HEK293 (cell line): ENCODE measurements around the gene SLFN5.

Experiments used
- CTCF ChIA-PET: fragments of 350-600 bp; formaldehyde crosslinking; extraction: SDS; loops from one replicate; lab custom pipeline; 2021; ENCODE audit warnings: antibody characterized with exemption; lab: Yijun Ruan, JAX
- POLR2A ChIA-PET: fragments of 300-600 bp; formaldehyde crosslinking; extraction: SDS; loops from one replicate; lab custom pipeline; 2020; ENCODE audit warnings: antibody characterized with exemption, inconsistent platforms; lab: Yijun Ruan, JAX
- H3K27ac ChIP-seq: fragments of 200-500 bp; sonication (Bioruptor generic); 2 replicates; pipeline ENCODE4 v1.5.1; 2014; ENCODE audit warnings: low read depth, low read length, control low read depth, inconsistent platforms; ENCODE audit errors: extremely low read depth
- H3K36me3 ChIP-seq, 2 experiments: fragments of 200-500 bp in 1 of 2; sonication (Bioruptor generic) in 1 of 2; 1 replicate in 1 of 2; 2 replicates in 1 of 2; pipeline ENCODE4 v1.5.1; 2014 to 2017; ENCODE audit warnings: inconsistent platforms in 2 of 2, low read length in 2 of 2; ENCODE audit not compliant: control insufficient read depth in 2 of 2, insufficient read depth in 1 of 2
- H3K4me1 ChIP-seq: fragments of 200-500 bp; sonication (Bioruptor generic); 2 replicates; pipeline ENCODE4 v1.5.1; 2014; ENCODE audit warnings: mild to moderate bottlenecking, low read length, inconsistent platforms; ENCODE audit not compliant: control insufficient read depth, insufficient read depth
- H3K4me3 ChIP-seq: 2 replicates; pipeline ENCODE4 v1.5.1; 2011; ENCODE audit warnings: low read depth, mild to moderate bottlenecking, control low read depth, low read length, moderate library complexity
- H3K9me3 ChIP-seq: fragments of 200-500 bp; sonication (Bioruptor generic); 2 replicates; pipeline ENCODE4 v1.5.1; 2014; ENCODE audit warnings: low read depth, low read length, inconsistent platforms; ENCODE audit not compliant: control insufficient read depth, insufficient read depth
- GLI4 ChIP-seq: fragments of 450-650 bp; formaldehyde crosslinking; IDR thresholded peaks from 2 replicates; pipeline ENCODE4 v1.5.1; 2016; ENCODE audit warnings: missing biosample characterization, missing genetic modification characterization
- GLIS2 ChIP-seq: fragments of 450-650 bp; formaldehyde crosslinking; IDR thresholded peaks from 2 replicates; pipeline ENCODE4 v1.5.1; 2016; ENCODE audit warnings: missing biosample characterization, missing genetic modification characterization
- KLF17 ChIP-seq: fragments of 450-650 bp; formaldehyde crosslinking; IDR thresholded peaks from 2 replicates; pipeline ENCODE4 v1.5.1; 2016; ENCODE audit warnings: missing biosample characterization, missing genetic modification characterization
- KLF9 ChIP-seq: fragments of 450-650 bp; formaldehyde crosslinking; IDR thresholded peaks from 2 replicates; pipeline ENCODE4 v1.5.1; 2016; ENCODE audit warnings: missing biosample characterization, missing genetic modification characterization, low read depth
- MEIS1 ChIP-seq: sonication (generic); formaldehyde crosslinking; IDR thresholded peaks from 2 replicates; pipeline ENCODE4 v1.8.1; 2022; ENCODE audit warnings: missing genetic modification reagents, mild to moderate bottlenecking, borderline replicate concordance
- TSHZ1 ChIP-seq: fragments of 450-650 bp; formaldehyde crosslinking; IDR thresholded peaks from 2 replicates; pipeline ENCODE4 v1.5.1; 2016; ENCODE audit warnings: missing biosample characterization, missing genetic modification characterization, borderline replicate concordance
- YY1 ChIP-seq: fragments of 450-650 bp; formaldehyde crosslinking; IDR thresholded peaks from 2 replicates; pipeline ENCODE4 v1.5.1; 2018; ENCODE audit warnings: missing biosample characterization, missing genetic modification characterization
- ZBTB11 ChIP-seq: fragments of 450-650 bp; formaldehyde crosslinking; conservative IDR thresholded peaks from 2 replicates; pipeline ENCODE4 v1.5.1; 2016; ENCODE audit warnings: low read depth, missing biosample characterization, missing genetic modification characterization
- ZBTB17 ChIP-seq: fragments of 450-650 bp; formaldehyde crosslinking; IDR thresholded peaks from 2 replicates; pipeline ENCODE4 v1.5.1; 2016; ENCODE audit warnings: missing biosample characterization, missing genetic modification characterization
- ZBTB7A ChIP-seq: fragments of 450-650 bp; formaldehyde crosslinking; IDR thresholded peaks from 2 replicates; pipeline ENCODE4 v1.5.1; 2016; ENCODE audit warnings: low read depth, missing biosample characterization, missing genetic modification characterization
- ZFHX2 ChIP-seq: fragments of 450-650 bp; formaldehyde crosslinking; conservative IDR thresholded peaks from 2 replicates; pipeline ENCODE4 v1.5.1; 2016; ENCODE audit warnings: missing biosample characterization, missing genetic modification characterization
- ZNF121 ChIP-seq: fragments of 450-650 bp; formaldehyde crosslinking; IDR thresholded peaks from 2 replicates; pipeline ENCODE4 v1.5.1; 2016; ENCODE audit warnings: missing biosample characterization, missing genetic modification characterization
- ZNF146 ChIP-seq: fragments of 450-650 bp; formaldehyde crosslinking; IDR thresholded peaks from 2 replicates; pipeline ENCODE4 v1.5.1; 2016; ENCODE audit warnings: missing biosample characterization, missing genetic modification characterization
- ZNF214 ChIP-seq: fragments of 450-650 bp; formaldehyde crosslinking; IDR thresholded peaks from 2 replicates; pipeline ENCODE4 v1.5.1; 2017; ENCODE audit warnings: missing biosample characterization, mild to moderate bottlenecking, missing genetic modification characterization, borderline replicate concordance
- ZNF274 ChIP-seq, 2 experiments: fragments of 200-500 bp in 1 of 2; fragments of 450-650 bp in 1 of 2; sonication (Bioruptor generic) in 1 of 2; formaldehyde crosslinking in 1 of 2; IDR thresholded peaks; 2 replicates each; pipeline versions ENCODE4 v1.5.1 to v1.6.1; 2014 to 2016; ENCODE audit warnings: borderline replicate concordance in 1 of 2, inconsistent platforms in 1 of 2, low read length in 1 of 2, missing biosample characterization in 1 of 2, missing genetic modification characterization in 1 of 2
- ZNF311 ChIP-seq: fragments of 450-650 bp; formaldehyde crosslinking; IDR thresholded peaks from 2 replicates; pipeline ENCODE4 v1.5.1; 2017; ENCODE audit warnings: missing biosample characterization, missing genetic modification characterization, borderline replicate concordance
- ZNF394 ChIP-seq: fragments of 450-650 bp; formaldehyde crosslinking; IDR thresholded peaks from 2 replicates; pipeline ENCODE4 v1.5.1; 2016; ENCODE audit warnings: missing biosample characterization, missing genetic modification characterization, mild to moderate bottlenecking, moderate library complexity, borderline replicate concordance
- ZNF449 ChIP-seq: fragments of 450-650 bp; formaldehyde crosslinking; IDR thresholded peaks from 2 replicates; pipeline ENCODE4 v1.5.1; 2017; ENCODE audit warnings: missing biosample characterization, mild to moderate bottlenecking, missing genetic modification characterization, moderate library complexity
- ZNF488 ChIP-seq: fragments of 450-650 bp; formaldehyde crosslinking; IDR thresholded peaks from 2 replicates; pipeline ENCODE4 v1.5.1; 2016; ENCODE audit warnings: missing biosample characterization, missing genetic modification characterization
- ZNF529 ChIP-seq: fragments of 450-650 bp; formaldehyde crosslinking; IDR thresholded peaks from 2 replicates; pipeline ENCODE4 v1.5.1; 2017; ENCODE audit warnings: missing genetic modification characterization, missing biosample characterization; ENCODE audit not compliant: insufficient replicate concordance
- ZNF692 ChIP-seq: fragments of 450-650 bp; formaldehyde crosslinking; IDR thresholded peaks from 2 replicates; pipeline ENCODE4 v1.5.1; 2016; ENCODE audit warnings: missing biosample characterization, missing genetic modification characterization
- ZNF792 ChIP-seq: fragments of 450-650 bp; formaldehyde crosslinking; IDR thresholded peaks from 2 replicates; pipeline ENCODE4 v1.5.1; 2016; ENCODE audit warnings: missing biosample characterization, missing genetic modification characterization

SLFN5 gene

GRCh38 chr17:35315283-35315682 lies 72.4 kb downstream of the SLFN5 start:
- TF ChIP-seq ZBTB7A (tag by site-specific recombination): no peak
- no peak for TF ChIP-seq YY1 (tag by site-specific recombination)
- no peak for TF ChIP-seq ZNF121 (tag by site-specific recombination)
- TF ChIP-seq KLF17 (tag by site-specific recombination): 0 out of 2 replicates have a peak, but pooled peaks have one; percentile 53
- peak; percentile 36; the same call in 1 of the 2 replicates for TF ChIP-seq ZNF449 (tag by site-specific recombination)
- no peak for TF ChIP-seq ZBTB11 (tag by site-specific recombination)
- H3K36me3 ChIP-seq: no peaks in the 10 kb centered on the region
- ChIA-PET CTCF (interaction anchor here (0.6 to 11.4 kb wide), 4 partner anchors 212 to 473 kb away, joined by 3 to 236 read pairs (median 4); partner anchors contain the start of gene SLFN12L), POLR2A (no interaction called here)
- no peaks in the 10 kb centered on the region for H3K4me1 ChIP-seq
- H3K27ac ChIP-seq: no peak overlapping the region
- H3K9me3 ChIP-seq: no peaks in the 10 kb centered on the region
- no peak overlapping the region for H3K4me3 ChIP-seq

- Histone ChIP-seq H3K9me3 (no peaks in the 10 kb centered on the region), H3K4me1 (no peaks in the 10 kb centered on the region), H3K4me3 (no peak overlapping the region), H3K36me3 (no peaks in the 10 kb centered on the region), H3K27ac (no peak overlapping the region)
- CTCF ChIA-PET: interaction anchor here (0.6 to 11.4 kb wide), 3 partner anchors 211 to 472 kb away, joined by 3 to 236 read pairs (median 4); partner anchors contain the start of gene SLFN12L
- POLR2A ChIA-PET: no interaction called here
- no peak for TF ChIP-seq ZNF529 (tag by site-specific recombination)
- no peak for TF ChIP-seq ZNF394
- TF ChIP-seq KLF9 (tag by site-specific recombination): no peak
- TF ChIP-seq MEIS1 (CRISPR knock-in tag): no peak
- TF ChIP-seq GLIS2 (tag by site-specific recombination): no peak
- no peak for TF ChIP-seq ZNF274 (IDR thresholded peaks at IDR 0.05; ENCODE audit: low read length)
- no peak for TF ChIP-seq ZNF274 (tag by site-specific recombination; IDR thresholded peaks at IDR 0.05; ENCODE audit: borderline replicate concordance)
- no peak for TF ChIP-seq ZNF214
- TF ChIP-seq ZNF488 (tag by site-specific recombination): no peak
- no peak for TF ChIP-seq TSHZ1
- TF ChIP-seq ZNF311 (tag by site-specific recombination): no peak
- no peak for TF ChIP-seq ZNF692 (tag by site-specific recombination)
- no peak for TF ChIP-seq GLI4
- TF ChIP-seq ZNF146 (tag by site-specific recombination): no peak
- no peak for TF ChIP-seq ZFHX2 (tag by site-specific recombination)
- no peak for TF ChIP-seq ZNF792
- no peak for TF ChIP-seq ZBTB17 (tag by site-specific recombination)
These were observed 73.1 kb downstream of the SLFN5 start for GRCh38 chr17:35315971-35316370.
